Muscle layer of duodenum (tissue), 2 donors: ENCODE measurements around the gene MOB1B.

Source experiments
- H3K27ac ChIP-seq: one replicate; pipeline ENCODE4 v1.7.0; 2013; ENCODE audit warnings: mild to moderate bottlenecking, low read length
- H3K27me3 ChIP-seq: one replicate; pipeline ENCODE4 v1.7.0; 2013; ENCODE audit warnings: low read depth, mild to moderate bottlenecking, control low read depth, low read length
- H3K36me3 ChIP-seq, 2 donors: one replicate each; pipeline ENCODE4 v1.7.0; 2013; ENCODE audit warnings: low read length in 2 of 2, control low read depth in 1 of 2, mild to moderate bottlenecking in 1 of 2; ENCODE audit not compliant: insufficient read depth in 2 of 2, control insufficient read depth in 1 of 2
- H3K4me1 ChIP-seq, 2 donors: one replicate each; pipeline ENCODE4 v1.7.0; 2013; ENCODE audit warnings: low read length in 2 of 2, mild to moderate bottlenecking in 2 of 2, control low read depth in 1 of 2, moderate library complexity in 1 of 2; ENCODE audit not compliant: insufficient read depth in 2 of 2, control insufficient read depth in 1 of 2
- H3K4me3 ChIP-seq, 2 donors: one replicate each; pipeline ENCODE4 v1.7.0; 2013; ENCODE audit warnings: low read length in 2 of 2, low read depth in 1 of 2, mild to moderate bottlenecking in 1 of 2
- H3K9me3 ChIP-seq, 2 donors: one replicate each; pipeline ENCODE4 v1.7.0; 2013; ENCODE audit warnings: low read length in 2 of 2, control low read depth in 1 of 2, mild to moderate bottlenecking in 1 of 2; ENCODE audit not compliant: control insufficient read depth in 1 of 2
- donor health status: healthy.

The MOB1B gene

DNA sequence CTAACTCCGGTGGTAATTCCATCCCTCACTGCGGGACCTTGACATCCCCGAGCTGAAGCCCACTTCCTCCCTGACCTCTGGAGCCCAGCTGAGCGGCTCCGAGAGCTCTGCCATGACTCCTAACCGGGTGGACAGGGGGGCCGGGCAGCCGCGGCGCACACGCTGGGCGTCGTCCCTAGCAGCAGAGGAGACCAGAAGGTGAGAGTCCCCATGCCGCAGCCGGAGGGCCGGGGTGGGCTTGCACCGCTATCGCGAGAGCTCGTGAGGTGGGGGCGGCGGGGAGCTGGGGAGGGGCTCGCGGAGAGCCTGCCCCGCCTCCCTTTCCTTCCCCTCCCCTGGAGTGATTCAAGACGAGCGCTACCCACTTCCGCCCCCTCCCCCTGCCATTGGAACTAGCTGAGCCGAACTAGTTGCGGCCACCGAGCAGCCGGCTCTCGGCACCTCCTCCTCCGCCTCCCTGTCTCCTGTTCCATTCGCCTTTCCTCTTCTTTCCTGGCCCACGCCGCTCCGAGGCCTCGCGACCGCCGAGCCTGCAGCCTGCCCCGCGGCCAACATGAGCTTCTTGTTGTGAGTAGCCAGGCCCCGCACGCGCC is at the start of gene MOB1B:
Gene MOB1B (plus strand): TSS at position 386 of the 593 bp plus-strand sequence. CDS start 168 bp downstream, at position 554.
- Histone ChIP-seq H3K4me1 (peaks cover 0 to 7% of the 10 kb centered on the region in 2 donors), H3K36me3 (peaks cover 2 to 10% of the 10 kb centered on the region in 2 donors), H3K27ac (peak within 1 kb of the TSS; percentile 72), H3K27me3 (no peaks in the 10 kb centered on the region), H3K9me3 (no peaks in the 10 kb centered on the region), H3K4me3 (peak within 1 kb of the TSS; percentile 74 to 97)

DNA sequence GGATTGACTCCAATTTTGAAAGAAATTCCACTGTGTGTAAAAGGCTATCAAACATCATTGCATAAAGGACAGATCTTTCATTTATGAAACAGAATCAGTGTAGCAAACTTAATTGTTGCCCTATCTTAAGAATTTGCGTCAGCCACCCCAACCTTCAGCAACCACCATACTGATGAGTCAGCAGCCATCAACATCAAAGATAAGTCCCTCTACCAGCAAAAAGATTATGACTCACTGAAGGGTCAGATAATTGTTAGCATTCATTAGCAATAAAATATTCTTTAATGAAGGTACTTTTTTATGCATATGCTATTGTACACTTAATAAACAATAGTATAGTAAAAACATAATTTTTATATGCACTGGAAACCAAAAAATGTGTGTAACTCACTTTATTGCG is 46.7 kb upstream of the MOB1B start:
- H3K4me3 ChIP-seq, result no peak overlapping the region
- no peaks in the 10 kb centered on the region for H3K4me1 ChIP-seq
- H3K36me3 ChIP-seq, result no peaks in the 10 kb centered on the region
- no peaks in the 10 kb centered on the region for H3K27me3 ChIP-seq
- H3K9me3 ChIP-seq, result no peaks in the 10 kb centered on the region
- no peak overlapping the region for H3K27ac ChIP-seq

DNA sequence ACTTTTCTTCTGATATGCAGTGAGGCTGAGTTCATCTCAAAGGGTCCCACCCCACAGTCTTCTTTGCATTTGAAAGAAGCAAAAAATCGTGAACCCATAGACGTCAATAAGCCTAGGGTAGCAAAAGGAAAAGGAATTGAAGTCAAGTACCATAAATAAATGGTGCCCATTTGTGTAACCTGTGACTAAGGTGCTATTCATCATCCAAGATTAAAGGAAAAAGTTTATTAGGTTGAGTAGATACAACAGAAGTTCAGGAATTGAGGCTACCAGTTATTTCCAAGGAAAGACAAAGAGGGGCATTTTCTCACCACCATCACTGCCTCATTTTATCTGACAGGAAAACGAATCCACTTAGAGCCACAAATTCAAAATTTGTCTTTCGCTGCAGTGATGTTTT is 43.7 kb upstream of the MOB1B start:
- Histone ChIP-seq H3K27ac (no peak overlapping the region), H3K9me3 (no peaks in the 10 kb centered on the region), H3K36me3 (no peaks in the 10 kb centered on the region), H3K4me3 (no peak overlapping the region), H3K27me3 (no peaks in the 10 kb centered on the region), H3K4me1 (no peaks in the 10 kb centered on the region)

DNA sequence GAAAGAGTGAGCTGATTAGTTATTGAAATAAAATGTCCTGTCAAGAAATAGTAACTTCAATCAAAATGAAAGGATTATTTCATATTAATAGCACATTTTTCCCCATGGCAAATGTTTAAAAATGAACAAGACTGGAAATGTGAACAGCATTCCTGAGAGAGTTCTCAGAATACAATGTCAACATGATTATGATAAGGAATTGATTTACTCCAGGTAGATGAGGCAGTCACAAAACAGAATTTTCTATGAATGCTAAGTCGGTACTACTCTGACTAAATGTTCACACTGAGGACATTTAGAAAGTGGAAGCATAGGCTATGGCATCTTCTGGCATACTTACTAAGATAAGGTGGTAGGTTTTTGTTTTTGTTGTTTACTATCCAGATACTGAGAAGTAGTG is 43.1 kb upstream of the MOB1B start:
- Histone ChIP-seq H3K36me3 (no peaks in the 10 kb centered on the region), H3K9me3 (no peaks in the 10 kb centered on the region), H3K4me3 (no peak overlapping the region), H3K4me1 (no peaks in the 10 kb centered on the region), H3K27ac (no peak overlapping the region), H3K27me3 (no peaks in the 10 kb centered on the region)

DNA sequence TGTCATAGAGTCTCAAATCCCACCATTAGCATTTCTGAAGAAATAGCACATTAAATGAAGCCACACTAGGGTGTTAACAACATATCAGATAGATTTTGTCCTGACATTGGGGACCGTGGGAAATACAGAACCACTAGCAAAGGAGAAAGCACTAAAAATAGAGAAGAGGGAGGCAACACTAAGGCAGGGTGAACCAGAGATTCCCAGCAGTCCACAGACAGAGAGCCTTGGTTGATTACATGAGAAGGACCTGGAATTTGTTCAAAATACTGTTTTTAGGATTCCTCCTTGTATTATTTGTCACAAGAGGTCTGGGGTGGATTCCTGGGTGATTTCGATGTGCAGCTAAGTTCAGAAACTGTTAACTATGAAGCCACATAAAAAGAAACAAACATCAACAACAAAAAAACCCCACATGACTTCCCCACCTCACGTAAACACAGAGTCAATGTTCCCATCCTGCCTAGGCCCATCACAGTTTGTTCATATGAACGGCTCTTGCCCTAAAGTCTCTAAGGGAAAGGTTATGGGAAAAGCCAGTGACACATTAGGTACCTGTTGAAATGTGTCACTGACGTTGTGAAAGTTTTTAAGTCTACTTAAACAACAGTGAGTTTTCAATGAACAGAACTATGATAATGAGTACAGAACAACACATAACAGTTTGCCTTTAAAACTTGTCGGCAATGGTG is 38.9 kb upstream of the MOB1B start:
- Histone ChIP-seq H3K9me3 (no peaks in the 10 kb centered on the region), H3K27me3 (no peaks in the 10 kb centered on the region), H3K4me3 (no peak overlapping the region), H3K36me3 (no peaks in the 10 kb centered on the region), H3K4me1 (no peaks in the 10 kb centered on the region), H3K27ac (no peak overlapping the region)

DNA sequence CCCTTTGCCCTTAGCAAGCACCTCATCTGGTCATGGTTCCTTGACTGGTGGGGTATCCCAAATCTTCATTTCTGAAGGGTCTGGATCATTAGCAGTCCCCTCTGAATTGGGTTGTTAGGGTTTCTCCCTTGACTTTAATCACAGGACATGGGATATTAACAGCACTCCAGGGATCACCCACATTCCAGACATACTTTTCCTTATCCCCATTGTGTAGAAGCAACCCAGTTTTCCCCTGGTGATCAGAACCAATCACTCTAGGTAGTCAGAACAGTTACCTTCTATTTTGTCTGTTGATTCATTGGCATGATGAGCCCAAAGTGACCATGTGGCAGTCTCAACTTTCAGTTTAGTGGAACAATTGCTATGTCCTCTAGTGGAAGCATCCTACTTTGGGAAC is 33.4 kb upstream of the MOB1B start:
- Histone ChIP-seq H3K36me3 (no peaks in the 10 kb centered on the region), H3K9me3 (no peaks in the 10 kb centered on the region), H3K4me3 (no peak overlapping the region), H3K27me3 (no peaks in the 10 kb centered on the region), H3K4me1 (no peaks in the 10 kb centered on the region), H3K27ac (no peak overlapping the region)

DNA sequence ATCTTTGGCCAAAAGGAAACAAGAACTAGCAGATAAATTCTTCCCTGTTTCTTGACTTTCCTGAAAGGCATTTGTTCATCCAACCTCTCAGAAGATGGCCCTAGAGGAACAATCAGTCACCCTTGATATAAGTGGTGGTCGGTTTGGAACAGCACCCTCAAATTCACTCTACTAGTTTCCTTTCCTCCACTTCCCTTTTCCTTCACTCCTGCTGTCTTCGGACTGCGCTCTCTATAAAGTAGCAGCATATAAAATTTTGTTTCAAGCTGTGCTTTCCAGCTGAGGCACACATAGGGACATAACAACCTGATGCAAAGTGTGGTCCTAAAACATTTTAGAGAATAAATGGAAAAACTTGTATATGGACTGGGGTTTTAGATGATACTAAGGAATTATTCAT is 29.0 kb upstream of the MOB1B start:
- H3K27ac ChIP-seq, result no peak overlapping the region
- H3K36me3 ChIP-seq, result no peaks in the 10 kb centered on the region
- no peaks in the 10 kb centered on the region for H3K9me3 ChIP-seq
- no peaks in the 10 kb centered on the region for H3K4me1 ChIP-seq
- H3K27me3 ChIP-seq, result no peaks in the 10 kb centered on the region
- no peak overlapping the region for H3K4me3 ChIP-seq

DNA sequence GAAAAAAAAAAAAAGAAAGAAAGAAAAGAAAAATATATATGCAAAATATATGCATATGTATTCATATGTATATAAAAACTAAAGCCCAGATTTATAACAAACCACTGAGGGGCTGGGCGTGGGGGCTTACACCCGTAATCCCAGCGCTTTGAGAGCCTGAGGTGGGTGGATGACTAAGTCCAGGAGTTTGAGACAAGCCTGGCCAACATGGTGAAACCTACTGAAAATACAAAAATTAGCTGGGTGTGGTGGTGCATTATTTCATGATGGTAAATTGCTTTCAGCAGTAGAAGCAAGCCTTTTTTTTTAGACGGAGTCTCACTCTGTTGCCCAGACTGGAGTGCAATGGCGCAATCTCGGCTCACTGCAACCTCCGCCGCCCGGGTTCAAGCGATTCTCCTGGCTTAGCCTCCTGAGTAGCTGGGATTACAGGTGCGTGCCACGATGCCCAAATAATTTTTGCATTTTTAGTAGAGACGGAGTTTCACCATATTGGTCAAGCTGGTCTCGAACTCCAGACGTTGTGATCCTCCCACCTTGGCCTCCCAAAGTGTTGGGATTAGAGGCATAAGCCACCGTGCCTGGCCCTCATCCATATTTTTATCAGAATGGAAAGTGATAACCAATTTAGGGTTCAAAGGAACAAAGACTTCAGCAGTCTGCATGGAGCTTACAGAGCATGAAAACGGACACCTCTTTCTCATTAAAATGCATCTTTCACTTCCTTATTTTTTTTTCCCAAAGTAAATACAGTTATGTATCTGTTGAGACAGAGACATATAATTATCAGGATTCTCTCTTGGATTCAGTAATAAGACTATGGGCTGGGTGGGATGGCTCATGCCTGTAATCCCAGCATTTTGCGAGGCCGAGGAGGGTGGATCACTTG is 27.7 kb upstream of the MOB1B start:
- no peaks in the 10 kb centered on the region for H3K4me1 ChIP-seq
- no peak overlapping the region for H3K27ac ChIP-seq
- H3K4me3 ChIP-seq, result no peak overlapping the region
- H3K27me3 ChIP-seq, result no peaks in the 10 kb centered on the region
- no peaks in the 10 kb centered on the region for H3K36me3 ChIP-seq
- no peaks in the 10 kb centered on the region for H3K9me3 ChIP-seq

DNA sequence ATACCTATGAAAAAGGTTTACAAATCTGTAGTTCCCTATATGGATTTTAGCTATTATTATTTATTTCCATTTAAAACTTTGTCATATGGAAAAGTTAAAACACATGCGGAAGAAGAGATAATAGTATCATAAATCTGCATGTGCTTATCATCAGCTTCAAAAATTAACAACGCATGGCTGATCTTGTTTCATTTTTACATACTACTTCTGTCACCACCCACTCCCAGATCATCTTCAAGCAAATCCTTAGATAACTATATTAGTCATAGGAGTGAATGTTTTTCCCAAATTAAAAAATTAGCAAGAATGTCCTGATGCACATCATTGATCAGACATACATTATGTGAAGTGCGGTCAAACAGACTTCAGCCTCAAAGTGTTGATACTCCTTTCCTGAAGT is 24.6 kb upstream of the MOB1B start:
- H3K9me3 ChIP-seq, result no peaks in the 10 kb centered on the region
- H3K4me1 ChIP-seq, result no peaks in the 10 kb centered on the region
- H3K36me3 ChIP-seq, result no peaks in the 10 kb centered on the region
- H3K4me3 ChIP-seq, result no peak overlapping the region
- H3K27me3 ChIP-seq, result no peaks in the 10 kb centered on the region
- H3K27ac ChIP-seq, result no peak overlapping the region

DNA sequence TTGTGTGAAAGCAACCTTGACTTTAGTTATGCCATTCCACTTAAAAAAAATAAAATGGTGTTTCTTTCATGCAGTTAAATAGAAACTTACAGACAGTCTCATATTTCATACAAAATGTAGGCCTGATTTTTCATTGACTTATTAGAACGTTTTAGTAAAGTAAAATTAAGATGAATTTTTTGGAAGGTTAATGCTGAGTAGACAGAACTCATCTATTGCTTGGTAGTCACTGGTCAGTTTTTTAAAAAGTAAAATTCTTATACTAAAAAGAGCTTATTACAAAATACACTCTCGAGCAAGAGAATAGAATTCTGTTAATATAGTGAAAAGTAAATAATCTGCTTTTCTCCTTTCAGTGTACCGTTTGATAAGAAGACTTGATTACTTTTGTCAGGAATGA is 21.4 kb upstream of the MOB1B start:
- no peaks in the 10 kb centered on the region for H3K9me3 ChIP-seq
- H3K27me3 ChIP-seq, result no peaks in the 10 kb centered on the region
- H3K4me3 ChIP-seq, result no peak overlapping the region
- H3K4me1 ChIP-seq, result no peaks in the 10 kb centered on the region
- no peak overlapping the region for H3K27ac ChIP-seq
- H3K36me3 ChIP-seq, result no peaks in the 10 kb centered on the region

DNA sequence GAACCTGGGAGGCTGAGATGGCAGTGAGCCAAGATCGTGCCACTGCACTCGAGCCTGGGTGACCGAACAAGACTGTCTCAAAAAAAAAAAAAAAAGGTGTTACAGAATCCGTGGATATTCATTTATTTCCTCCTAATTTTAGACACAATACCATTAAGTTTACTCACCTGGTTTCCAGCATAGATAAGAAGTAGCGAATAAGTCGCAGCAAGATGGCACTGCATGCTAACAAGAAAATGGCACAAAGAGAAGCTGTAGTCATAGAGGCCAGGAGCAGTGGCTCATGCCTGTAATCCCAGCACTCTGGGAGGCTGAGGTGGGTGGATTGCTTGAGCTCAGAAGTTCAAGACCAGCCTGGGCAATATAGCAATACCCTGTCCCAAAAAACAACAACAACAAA is 17.0 kb upstream of the MOB1B start:
- Histone ChIP-seq H3K36me3 (no peaks in the 10 kb centered on the region), H3K27ac (no peak overlapping the region), H3K4me1 (no peaks in the 10 kb centered on the region), H3K4me3 (no peak overlapping the region), H3K27me3 (no peaks in the 10 kb centered on the region), H3K9me3 (no peaks in the 10 kb centered on the region)
